DOHH2 (cell line): ENCODE measurements around the gene EYA2.

Experiments used
- H3F3A ChIP-seq: fragments of 200-600 bp; sonication (generic), shearing (Covaris generic); 2 replicates; pipeline ENCODE4 v1.6.0; 2016; ENCODE audit warnings: antibody characterized with exemption, mild to moderate bottlenecking; ENCODE audit not compliant: control insufficient read depth, insufficient read depth
- H3K27ac ChIP-seq: fragments of 200-600 bp; sonication (generic); 2 replicates; pipeline ENCODE4 v1.5.1; 2014; ENCODE audit warnings: low read depth, mild to moderate bottlenecking, low read length, moderate library complexity
- H3K27me3 ChIP-seq: fragments of 200-600 bp; sonication (generic); 2 replicates; pipeline ENCODE4 v1.6.1; 2014; ENCODE audit warnings: mild to moderate bottlenecking, low read length, mixed read lengths; ENCODE audit not compliant: control insufficient read depth
- H3K36me3 ChIP-seq: fragments of 200-600 bp; sonication (generic); 2 replicates; pipeline ENCODE4 v1.6.1; 2014; ENCODE audit warnings: mild to moderate bottlenecking, low read length, moderate library complexity, mixed read lengths; ENCODE audit not compliant: control insufficient read depth
- H3K4me1 ChIP-seq: fragments of 200-600 bp; sonication (generic); 2 replicates; pipeline ENCODE4 v1.6.1; 2014; ENCODE audit warnings: mild to moderate bottlenecking, low read length, mixed read lengths; ENCODE audit not compliant: control insufficient read depth
- H3K4me2 ChIP-seq: fragments of 200-600 bp; sonication (generic); 2 replicates; pipeline ENCODE4 v1.6.0; 2014; ENCODE audit warnings: mild to moderate bottlenecking, low read length, moderate library complexity
- H3K4me3 ChIP-seq: fragments of 200-600 bp; sonication (generic); 2 replicates; pipeline ENCODE4 v1.5.1; 2014; ENCODE audit warnings: mild to moderate bottlenecking, low read length, mixed read lengths
- H3K79me2 ChIP-seq: fragments of 200-600 bp; sonication (generic); 2 replicates; pipeline ENCODE4 v1.6.1; 2014; ENCODE audit warnings: mild to moderate bottlenecking, low read length, mixed read lengths; ENCODE audit not compliant: control insufficient read depth
- H3K9me2 ChIP-seq: fragments of 200-600 bp; sonication (generic); replicated peaks from 2 replicates; pipeline ENCODE4 v1.6.1; 2014; ENCODE audit warnings: mild to moderate bottlenecking, low read length, mixed read lengths; ENCODE audit not compliant: control insufficient read depth
- H3K9me3 ChIP-seq: fragments of 200-600 bp; sonication (generic); 2 replicates; pipeline ENCODE4 v1.6.1; 2014; ENCODE audit warnings: antibody characterized with exemption, low read length, mixed read lengths; ENCODE audit not compliant: control insufficient read depth, insufficient read depth
- H4K20me1 ChIP-seq: fragments of 200-600 bp; sonication (generic); 2 replicates; pipeline ENCODE4 v1.6.0; 2014; ENCODE audit warnings: low read depth, mild to moderate bottlenecking, antibody characterized with exemption, low read length, moderate library complexity; ENCODE audit not compliant: control insufficient read depth, insufficient read depth
- EZH2phosphoT487 ChIP-seq: fragments of 200-600 bp; sonication (generic); IDR thresholded peaks from 2 replicates; pipeline ENCODE4 v1.6.1; 2017; ENCODE audit warnings: borderline replicate concordance, mild to moderate bottlenecking, antibody characterized with exemption, low read length, moderate library complexity, mixed read lengths
- TF ChIP-seq, protein P1 (sequence below): fragments of 200-600 bp; sonication (generic); IDR thresholded peaks from one replicate; pipeline ENCODE4 v1.5.1; 2014; ENCODE audit warnings: antibody characterized with exemption, mild to moderate bottlenecking, low read depth, low read length; ENCODE audit not compliant: poor library complexity, severe bottlenecking

EYA2 gene

DNA sequence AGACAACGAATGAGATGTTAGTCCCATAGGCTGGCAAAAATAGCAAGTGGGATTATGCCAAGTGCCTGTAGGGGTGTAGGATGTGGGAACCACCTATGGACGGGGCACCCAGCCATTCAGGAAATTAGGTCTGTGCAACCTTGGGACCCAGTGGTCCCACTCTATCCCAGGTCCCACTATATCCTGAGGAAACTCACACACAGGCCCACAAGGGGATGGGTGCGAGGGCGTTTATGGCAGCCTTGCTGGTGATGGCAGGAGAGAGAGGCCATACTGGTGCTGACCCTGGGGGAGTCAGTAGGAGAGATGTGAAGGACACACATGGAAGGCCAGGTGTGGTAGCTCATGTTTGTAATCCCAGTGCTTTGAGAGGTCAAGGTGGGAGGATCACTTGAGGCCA lies 163.6 kb downstream of the EYA2 start:
- TF ChIP-seq, protein P1, sequence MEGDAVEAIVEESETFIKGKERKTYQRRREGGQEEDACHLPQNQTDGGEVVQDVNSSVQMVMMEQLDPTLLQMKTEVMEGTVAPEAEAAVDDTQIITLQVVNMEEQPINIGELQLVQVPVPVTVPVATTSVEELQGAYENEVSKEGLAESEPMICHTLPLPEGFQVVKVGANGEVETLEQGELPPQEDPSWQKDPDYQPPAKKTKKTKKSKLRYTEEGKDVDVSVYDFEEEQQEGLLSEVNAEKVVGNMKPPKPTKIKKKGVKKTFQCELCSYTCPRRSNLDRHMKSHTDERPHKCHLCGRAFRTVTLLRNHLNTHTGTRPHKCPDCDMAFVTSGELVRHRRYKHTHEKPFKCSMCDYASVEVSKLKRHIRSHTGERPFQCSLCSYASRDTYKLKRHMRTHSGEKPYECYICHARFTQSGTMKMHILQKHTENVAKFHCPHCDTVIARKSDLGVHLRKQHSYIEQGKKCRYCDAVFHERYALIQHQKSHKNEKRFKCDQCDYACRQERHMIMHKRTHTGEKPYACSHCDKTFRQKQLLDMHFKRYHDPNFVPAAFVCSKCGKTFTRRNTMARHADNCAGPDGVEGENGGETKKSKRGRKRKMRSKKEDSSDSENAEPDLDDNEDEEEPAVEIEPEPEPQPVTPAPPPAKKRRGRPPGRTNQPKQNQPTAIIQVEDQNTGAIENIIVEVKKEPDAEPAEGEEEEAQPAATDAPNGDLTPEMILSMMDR = no peak
- no peak for TF ChIP-seq EZH2phosphoT487
- H3K27ac ChIP-seq = no peak overlapping the region
- H3K9me2 ChIP-seq = no peaks in the 10 kb centered on the region

DNA sequence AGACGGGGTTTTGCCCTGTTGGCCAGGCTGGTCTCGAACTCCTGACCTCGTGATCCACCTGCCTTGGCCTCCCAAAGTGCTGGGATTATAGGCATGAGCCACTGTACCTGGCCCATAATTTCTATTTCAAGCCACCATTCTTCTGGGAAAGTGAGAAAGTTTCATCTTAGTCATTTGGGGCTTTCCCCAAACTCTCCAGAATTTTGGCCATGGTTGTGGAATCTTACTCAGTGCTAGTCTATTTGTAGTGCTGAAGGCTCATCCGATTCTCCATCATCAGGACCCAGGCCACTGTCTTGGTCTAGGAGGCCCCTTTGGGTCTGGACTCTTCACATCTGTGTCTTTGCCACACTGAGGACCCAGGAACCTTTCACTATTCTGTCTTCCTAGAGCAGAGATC lies 164.9 kb downstream of the EYA2 start:
- Histone ChIP-seq H3K4me3 (no peak overlapping the region), H3K4me2 (no peak overlapping the region), H3K27ac (no peak overlapping the region), H3K9me2 (no peaks in the 10 kb centered on the region), H4K20me1 (no peaks in the 10 kb centered on the region), H3K9me3 (peaks cover 5% of the 10 kb centered on the region; the same call in 1 of the 2 replicates), H3F3A (no peaks in the 10 kb centered on the region), H3K79me2 (no peaks in the 10 kb centered on the region), H3K27me3 (no peaks in the 10 kb centered on the region), H3K36me3 (no peaks in the 10 kb centered on the region), H3K4me1 (no peaks in the 10 kb centered on the region)
- TF ChIP-seq EZH2phosphoT487 = no peak
- TF ChIP-seq, protein P1 = no peak

More for the DNA sequence above, 163.6 kb downstream of the EYA2 start:
- no peaks in the 10 kb centered on the region for H3K79me2 ChIP-seq
- no peaks in the 10 kb centered on the region for H3K36me3 ChIP-seq
- no peaks in the 10 kb centered on the region for H3K27me3 ChIP-seq
- H3K4me1 ChIP-seq = no peaks in the 10 kb centered on the region
- no peaks in the 10 kb centered on the region for H3K9me3 ChIP-seq
- no peak overlapping the region for H3K4me3 ChIP-seq
- H4K20me1 ChIP-seq = no peaks in the 10 kb centered on the region
- H3F3A ChIP-seq = no peaks in the 10 kb centered on the region
- no peak overlapping the region for H3K4me2 ChIP-seq

DNA sequence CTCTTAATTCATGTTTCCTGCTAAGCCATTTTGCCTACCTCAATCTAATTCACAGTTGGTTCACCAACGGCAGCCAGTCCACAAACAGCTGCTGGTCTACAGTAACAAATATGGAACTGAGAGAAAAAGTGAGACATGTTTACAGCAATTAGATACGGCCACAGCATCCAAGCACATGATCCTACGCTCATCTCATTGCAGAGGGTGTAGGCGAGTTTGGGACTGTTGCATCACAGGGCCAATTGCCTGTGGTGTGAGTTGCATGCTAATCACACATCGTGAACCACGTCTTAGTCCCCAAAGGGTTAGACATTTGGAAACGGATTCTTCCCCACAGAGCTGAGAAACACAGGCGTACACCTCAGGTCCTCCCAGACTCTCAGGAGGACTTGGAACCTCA lies 166.9 kb downstream of the EYA2 start:
- no peaks in the 10 kb centered on the region for H3K79me2 ChIP-seq
- no peaks in the 10 kb centered on the region for H4K20me1 ChIP-seq
- no peak overlapping the region for H3K4me3 ChIP-seq
- no peaks in the 10 kb centered on the region for H3K4me1 ChIP-seq
- peaks cover 10% of the 10 kb centered on the region for H3K9me3 ChIP-seq
- no peaks in the 10 kb centered on the region for H3K9me2 ChIP-seq
- no peaks in the 10 kb centered on the region for H3K27me3 ChIP-seq
- H3F3A ChIP-seq = no peaks in the 10 kb centered on the region
- no peaks in the 10 kb centered on the region for H3K36me3 ChIP-seq
- TF ChIP-seq, protein P1 = no peak
- TF ChIP-seq EZH2phosphoT487 = no peak
- H3K4me2 ChIP-seq = no peak overlapping the region
- H3K27ac ChIP-seq = no peak overlapping the region
